GM10248 (cell line): ENCODE results near the gene FGFR4.

ENCODE experiments used
- CTCF ChIA-PET: fragments of 300-600 bp; sonication (Branson Sonifier 250); formaldehyde crosslinking; extraction: SDS; loops from one replicate; lab custom pipeline; 2021; ENCODE audit warnings: antibody characterized with exemption; lab: Yijun Ruan, JAX
- POLR2A ChIA-PET: fragments of 350-650 bp; sonication (Branson Sonifier 250); formaldehyde crosslinking; extraction: SDS; loops from one replicate; lab custom pipeline; 2020; ENCODE audit warnings: antibody characterized with exemption; lab: Yijun Ruan, JAX
- DNase-seq: peaks from one replicate; pipeline ENCODE4 v3.0.0; 2012; ENCODE audit errors: extremely low spot score
- TF ChIP-seq, protein P1 (sequence below): IDR thresholded peaks from 2 replicates; pipeline ENCODE4 v1.5.1; 2012; ENCODE audit warnings: mild to moderate bottlenecking, low read depth; ENCODE audit errors: extremely low read depth, missing control alignments, control extremely low read depth

The FGFR4 gene

GRCh38 chr5:177067503-177067902, 19.2 kb upstream of the FGFR4 start:
- TF ChIP-seq, protein P1, sequence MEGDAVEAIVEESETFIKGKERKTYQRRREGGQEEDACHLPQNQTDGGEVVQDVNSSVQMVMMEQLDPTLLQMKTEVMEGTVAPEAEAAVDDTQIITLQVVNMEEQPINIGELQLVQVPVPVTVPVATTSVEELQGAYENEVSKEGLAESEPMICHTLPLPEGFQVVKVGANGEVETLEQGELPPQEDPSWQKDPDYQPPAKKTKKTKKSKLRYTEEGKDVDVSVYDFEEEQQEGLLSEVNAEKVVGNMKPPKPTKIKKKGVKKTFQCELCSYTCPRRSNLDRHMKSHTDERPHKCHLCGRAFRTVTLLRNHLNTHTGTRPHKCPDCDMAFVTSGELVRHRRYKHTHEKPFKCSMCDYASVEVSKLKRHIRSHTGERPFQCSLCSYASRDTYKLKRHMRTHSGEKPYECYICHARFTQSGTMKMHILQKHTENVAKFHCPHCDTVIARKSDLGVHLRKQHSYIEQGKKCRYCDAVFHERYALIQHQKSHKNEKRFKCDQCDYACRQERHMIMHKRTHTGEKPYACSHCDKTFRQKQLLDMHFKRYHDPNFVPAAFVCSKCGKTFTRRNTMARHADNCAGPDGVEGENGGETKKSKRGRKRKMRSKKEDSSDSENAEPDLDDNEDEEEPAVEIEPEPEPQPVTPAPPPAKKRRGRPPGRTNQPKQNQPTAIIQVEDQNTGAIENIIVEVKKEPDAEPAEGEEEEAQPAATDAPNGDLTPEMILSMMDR = no peak
- ChIA-PET CTCF (interaction anchor here (0.9 to 10.3 kb wide), 6 partner anchors 9 to 44 kb away, joined by 3 to 112 read pairs (median 4); partner anchors contain the start of gene FGFR4), POLR2A (no interaction called here)
- DNase-seq = no peak

GRCh38 chr5:177070536-177071191, 16.1 kb upstream of the FGFR4 start:
- ChIA-PET POLR2A (no interaction called here), CTCF (interaction anchor here (1.0 to 10.3 kb wide), 21 partner anchors 11 to 412 kb away, joined by 3 to 112 read pairs (median 6); partner anchors contain the start of genes FGFR4 and UIMC1)
- peak; percentile 42 for DNase-seq
- TF ChIP-seq, protein P1 = no peak

DNA sequence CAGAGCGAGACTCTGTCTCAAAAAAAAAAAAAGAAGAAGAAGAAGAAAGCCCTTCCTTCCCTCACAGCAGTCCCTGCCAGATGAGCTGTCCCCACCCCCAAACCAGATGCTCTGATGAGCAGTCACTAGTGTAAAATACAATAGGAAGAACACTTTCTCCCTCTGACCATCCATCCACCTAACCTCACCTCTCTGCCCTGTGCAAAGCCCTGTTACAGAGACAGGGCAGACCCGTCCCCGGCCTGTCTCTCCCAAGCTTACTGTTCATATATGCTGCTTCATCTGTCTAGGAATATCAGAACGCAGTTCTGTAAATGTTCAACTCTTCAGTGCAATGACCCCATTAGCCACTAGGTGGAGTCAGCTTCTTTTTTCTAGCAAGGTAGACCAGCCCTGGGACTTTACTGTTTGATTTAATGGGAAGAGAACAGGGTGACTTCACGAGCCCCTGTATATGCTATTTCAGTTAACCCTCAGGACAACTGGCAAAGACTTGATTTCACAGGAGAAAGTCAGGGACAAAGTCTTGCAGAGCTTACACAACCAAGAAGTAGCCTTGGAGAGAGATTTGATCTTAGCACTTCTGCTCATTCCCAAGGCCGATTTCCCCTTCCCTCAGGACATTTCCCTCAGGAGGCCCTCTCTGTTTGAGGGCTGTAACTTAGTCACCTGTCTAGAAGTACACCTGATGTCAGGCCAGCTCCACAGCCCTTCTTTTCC, 14.9 kb upstream of the FGFR4 start:
- TF ChIP-seq, protein P1 = peak; percentile 88
- DNase-seq = peak; percentile 75
- ChIA-PET POLR2A (no interaction called here), CTCF (interaction anchor here (0.6 to 10.3 kb wide), 47 partner anchors 7 to 704 kb away, joined by 3 to 112 read pairs (median 4); partner anchors contain the start of genes FGFR4 and UIMC1)

DNA sequence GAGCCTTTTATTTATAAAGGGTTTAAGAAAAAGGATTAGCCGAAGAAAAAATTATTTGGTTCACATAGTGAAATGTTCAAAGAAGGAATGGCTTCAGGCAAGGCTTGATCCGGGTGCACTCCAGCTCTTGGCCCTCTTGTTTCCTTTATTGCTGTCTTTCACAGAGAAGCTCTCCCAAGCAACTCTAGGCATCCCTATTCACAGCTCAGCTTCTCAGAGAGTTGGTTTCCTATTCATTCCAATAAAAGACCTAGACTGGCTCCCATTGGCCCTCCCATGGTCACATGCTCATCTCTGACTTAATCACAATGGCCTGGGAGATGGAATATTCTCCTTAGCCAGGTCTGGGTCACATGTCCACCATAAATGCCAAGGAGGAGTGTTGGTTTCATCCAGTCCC, 9.4 kb upstream of the FGFR4 start:
- ChIA-PET POLR2A (no interaction called here), CTCF (interaction anchor here (1.0 to 2.9 kb wide), 2 partner anchors 10 to 36 kb away, joined by 3 to 13 read pairs; no protein-coding TSS in a partner anchor)
- TF ChIP-seq, protein P1 = no peak
- no peak for DNase-seq

- DNase-seq = no peak
- CTCF ChIA-PET = interaction anchor here (2.9 to 4.0 kb wide), 2 partner anchors 9 to 33 kb away, joined by 13 to 39 read pairs; no protein-coding TSS in a partner anchor
- TF ChIP-seq, protein P1 = no peak
- POLR2A ChIA-PET = no interaction called here
Measured at GRCh38 chr5:177079606-177080005, 7.1 kb upstream of the FGFR4 start.

DNA sequence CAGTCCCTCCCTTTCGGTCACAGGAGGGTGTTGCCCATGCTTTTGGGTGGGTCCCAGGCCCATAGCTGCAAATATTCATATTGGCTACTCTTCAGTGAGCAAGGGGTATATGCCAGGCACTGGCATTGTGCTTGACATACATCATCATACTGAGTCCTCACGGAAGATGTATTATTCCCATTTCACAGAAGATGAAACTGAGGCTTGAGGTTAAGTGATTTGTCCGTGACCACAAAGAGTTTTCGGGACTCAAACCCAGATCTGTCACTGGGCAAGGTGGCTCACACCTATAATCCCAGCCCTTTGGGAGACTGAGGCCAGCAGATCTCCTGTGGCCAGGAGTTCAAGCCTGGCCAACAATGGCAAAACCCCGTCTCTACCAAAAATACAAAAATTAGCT, 6.5 kb upstream of the FGFR4 start:
- TF ChIP-seq, protein P1 = no peak
- ChIA-PET POLR2A (no interaction called here), CTCF (interaction anchor here (4.0 kb wide), 1 partner anchor 10 kb away, joined by 39 read pairs; no protein-coding TSS in a partner anchor)
- DNase-seq = no peak
